ENCODE results near the gene MMS19.
"Not testable (repeated sequence)": the region's sequence is repeated elsewhere in the genome, so short reads cannot be mapped to it uniquely, and the experiment has no call there.

The MMS19 gene

GRCh38 chr10:97498841-97499560 is 779 bp upstream of the MMS19 start, which contains the start of gene UBTD1:
Gene UBTD1, plus strand, starts transcription at chr10:97498924. Its CDS starts 280 bp downstream, at chr10:97499204.
- no peak for DNase-seq

- peak; percentile 44 for DNase-seq
These were observed 598 bp downstream of the MMS19 start for GRCh38 chr10:97497572-97498075.

GRCh38 chr10:97494863-97495506 is 3.2 kb downstream of the MMS19 start:
- no peak for DNase-seq

GRCh38 chr10:97494151-97494550 is 4.1 kb downstream of the MMS19 start:
- DNase-seq: no peak

GRCh38 chr10:97490592-97490991 is 7.6 kb downstream of the MMS19 start:
- DNase-seq: no peak

- no peak for DNase-seq
These were observed 12.5 kb downstream of the MMS19 start for GRCh38 chr10:97485647-97486281.

GRCh38 chr10:97483921-97484320 is 14.3 kb downstream of the MMS19 start:
- DNase-seq: no peak

GRCh38 chr10:97483506-97483905 is 14.7 kb downstream of the MMS19 start:
- DNase-seq: no peak

- no peak for DNase-seq
These were observed 15.8 kb downstream of the MMS19 start for GRCh38 chr10:97482381-97482780.

GRCh38 chr10:97481071-97481470 is 17.2 kb downstream of the MMS19 start:
- DNase-seq: no peak

GRCh38 chr10:97479939-97480338 is 18.3 kb downstream of the MMS19 start:
- no peak for DNase-seq

GRCh38 chr10:97479410-97479809 is 18.8 kb downstream of the MMS19 start:
- not testable (repeated sequence) for DNase-seq

GRCh38 chr10:97475936-97476594 is 22.2 kb downstream of the MMS19 start:
- no peak for DNase-seq

- DNase-seq: no peak
These were observed 23.3 kb downstream of the MMS19 start for GRCh38 chr10:97474918-97475317.

GRCh38 chr10:97468781-97469180 is 29.4 kb downstream of the MMS19 start:
- not testable (repeated sequence) for DNase-seq

GRCh38 chr10:97468162-97468561 is 30.1 kb downstream of the MMS19 start:
- no peak for DNase-seq

GRCh38 chr10:97466755-97467154 is 31.5 kb downstream of the MMS19 start:
- no peak for DNase-seq

GRCh38 chr10:97465982-97466381 is 32.2 kb downstream of the MMS19 start:
- no peak for DNase-seq

- DNase-seq: no peak
These were observed 34.0 kb downstream of the MMS19 start for GRCh38 chr10:97464226-97464625.

- DNase-seq: no peak
These were observed 34.7 kb downstream of the MMS19 start for GRCh38 chr10:97463363-97464132.

GRCh38 chr10:97462309-97462708 is 35.9 kb downstream of the MMS19 start:
- no peak for DNase-seq

GRCh38 chr10:97459933-97460332 is 38.3 kb downstream of the MMS19 start:
- DNase-seq: no peak
